ENCODE data around the gene UBR3.

DNA sequence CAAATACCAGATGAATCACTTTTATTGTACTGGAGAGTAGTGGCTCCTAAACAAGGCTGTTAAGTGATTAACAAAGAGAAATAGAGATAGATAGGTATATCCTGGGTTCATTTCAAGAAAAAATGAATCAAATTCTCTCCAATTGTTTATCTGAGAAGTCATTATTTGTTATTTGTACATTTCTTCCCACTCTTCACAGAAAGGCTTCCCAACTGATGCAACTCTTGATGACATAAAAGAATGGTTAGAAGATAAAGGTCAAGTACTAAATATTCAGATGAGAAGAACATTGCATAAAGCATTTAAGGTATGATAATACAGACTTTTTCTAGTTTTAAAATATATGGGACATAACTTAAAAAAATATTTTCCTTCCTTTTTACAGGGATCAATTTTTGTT lies 20.7 kb upstream of the UBR3 start:
- TF ChIP-seq, protein P1, sequence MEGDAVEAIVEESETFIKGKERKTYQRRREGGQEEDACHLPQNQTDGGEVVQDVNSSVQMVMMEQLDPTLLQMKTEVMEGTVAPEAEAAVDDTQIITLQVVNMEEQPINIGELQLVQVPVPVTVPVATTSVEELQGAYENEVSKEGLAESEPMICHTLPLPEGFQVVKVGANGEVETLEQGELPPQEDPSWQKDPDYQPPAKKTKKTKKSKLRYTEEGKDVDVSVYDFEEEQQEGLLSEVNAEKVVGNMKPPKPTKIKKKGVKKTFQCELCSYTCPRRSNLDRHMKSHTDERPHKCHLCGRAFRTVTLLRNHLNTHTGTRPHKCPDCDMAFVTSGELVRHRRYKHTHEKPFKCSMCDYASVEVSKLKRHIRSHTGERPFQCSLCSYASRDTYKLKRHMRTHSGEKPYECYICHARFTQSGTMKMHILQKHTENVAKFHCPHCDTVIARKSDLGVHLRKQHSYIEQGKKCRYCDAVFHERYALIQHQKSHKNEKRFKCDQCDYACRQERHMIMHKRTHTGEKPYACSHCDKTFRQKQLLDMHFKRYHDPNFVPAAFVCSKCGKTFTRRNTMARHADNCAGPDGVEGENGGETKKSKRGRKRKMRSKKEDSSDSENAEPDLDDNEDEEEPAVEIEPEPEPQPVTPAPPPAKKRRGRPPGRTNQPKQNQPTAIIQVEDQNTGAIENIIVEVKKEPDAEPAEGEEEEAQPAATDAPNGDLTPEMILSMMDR (conservative IDR thresholded peaks at IDR 0.05): no peak
- no peak for TF ChIP-seq EZH2 (IDR thresholded peaks at IDR 0.05; ENCODE audit: low read depth)
